SKM-1 (cell line): Measurements from ENCODE around the gene CNTNAP2.
"Not testable (repeated sequence)": the region's sequence is repeated elsewhere in the genome, so short reads cannot be mapped to it uniquely, and the experiment has no call there.

Source experiments
- DNase-seq: peaks from one replicate; lab custom pipeline; 2025; ENCODE audit not compliant: unreplicated experiment; lab: John Stamatoyannopoulos, UW

The CNTNAP2 gene

GRCh38 chr7:147593271-147594057, 1476.9 kb downstream of the CNTNAP2 start:
- no peak for DNase-seq

GRCh38 chr7:147595042-147595441, 1478.4 kb downstream of the CNTNAP2 start:
- DNase-seq: no peak

GRCh38 chr7:147598687-147599086, 1482.1 kb downstream of the CNTNAP2 start:
- DNase-seq: not testable (repeated sequence)

GRCh38 chr7:147605323-147605722, 1488.7 kb downstream of the CNTNAP2 start:
- no peak for DNase-seq

- DNase-seq: no peak
Observed at GRCh38 chr7:147607157-147607800, 1490.7 kb downstream of the CNTNAP2 start.

- DNase-seq: no peak
Observed at GRCh38 chr7:147611431-147611830, 1494.8 kb downstream of the CNTNAP2 start.

- no peak for DNase-seq
Observed at GRCh38 chr7:147635288-147635687, 1518.7 kb downstream of the CNTNAP2 start.

- DNase-seq: no peak
Observed at GRCh38 chr7:147636553-147636952, 1520.0 kb downstream of the CNTNAP2 start.

- no peak for DNase-seq
Observed at GRCh38 chr7:147638566-147638965, 1522.0 kb downstream of the CNTNAP2 start.

GRCh38 chr7:147639037-147639436, 1522.4 kb downstream of the CNTNAP2 start:
- DNase-seq: no peak

GRCh38 chr7:147639751-147640150, 1523.2 kb downstream of the CNTNAP2 start:
- no peak for DNase-seq

GRCh38 chr7:147640821-147641220, 1524.2 kb downstream of the CNTNAP2 start:
- no peak for DNase-seq

- DNase-seq: no peak
Observed at GRCh38 chr7:147646568-147646967, 1530.0 kb downstream of the CNTNAP2 start.

GRCh38 chr7:147650991-147651390, 1534.4 kb downstream of the CNTNAP2 start:
- no peak for DNase-seq

- no peak for DNase-seq
Observed at GRCh38 chr7:147651601-147652000, 1535.0 kb downstream of the CNTNAP2 start.

GRCh38 chr7:147653456-147653855, 1536.9 kb downstream of the CNTNAP2 start:
- no peak for DNase-seq

GRCh38 chr7:147658392-147658967, 1541.9 kb downstream of the CNTNAP2 start:
- DNase-seq: no peak

- no peak for DNase-seq
Observed at GRCh38 chr7:147659036-147659995, 1542.7 kb downstream of the CNTNAP2 start.

- no peak for DNase-seq
Observed at GRCh38 chr7:147664541-147664940, 1547.9 kb downstream of the CNTNAP2 start.

GRCh38 chr7:147670759-147671158, 1554.2 kb downstream of the CNTNAP2 start:
- no peak for DNase-seq

- no peak for DNase-seq
Observed at GRCh38 chr7:147674705-147675104, 1558.1 kb downstream of the CNTNAP2 start.
